Measurements from ENCODE around the gene ZNF365. TPM values are rescaled to one million over a fixed set of nuclear protein-coding genes. Genes with fewer than 3 reads are reported as not detected.
A peak's percentile ranks its signal among the peaks of the same experiment; 100 is the strongest.

Gene ZNF365
- total RNA-seq, 1 experiment from 2014 or later: not detected

GRCh38 chr10:62433181-62433692 lies 59.1 kb downstream of the ZNF365 start:
- Histone ChIP-seq H4K20me1 (ENCODE audit: insufficient read depth, low read depth, low read length) (no peaks in the 10 kb centered on the region), H3K36me3 (ENCODE audit: insufficient read depth, low read length) (no peaks in the 10 kb centered on the region), H2AFZ (ENCODE audit: low read length) (no peak overlapping the region), H3K4me3 (ENCODE audit: low read length) (no peak overlapping the region), H3K4me2 (ENCODE audit: low read depth, low read length, poor library complexity, severe bottlenecking) (no peak overlapping the region), H3K27ac (ENCODE audit: low read length) (no peak overlapping the region), H3K4me1 (ENCODE audit: low read length) (no peaks in the 10 kb centered on the region), H3K9me2 (replicated peaks; ENCODE audit: insufficient read depth, low read length) (no peaks in the 10 kb centered on the region), H3K9me3 (ENCODE audit: low read length) (no peaks in the 10 kb centered on the region), H3K79me2 (ENCODE audit: low read length) (no peaks in the 10 kb centered on the region), H3K27me3 (ENCODE audit: low read length) (no peaks in the 10 kb centered on the region), H3K9ac (ENCODE audit: low read length) (no peak overlapping the region)
- peak; percentile 34 for DNase-seq

- H3K9me2 ChIP-seq (replicated peaks; ENCODE audit: insufficient read depth, low read length): no peaks in the 10 kb centered on the region
- peak; percentile 10 for DNase-seq
- H3K4me2 ChIP-seq (ENCODE audit: low read depth, low read length, poor library complexity, severe bottlenecking): no peak overlapping the region
- H3K4me1 ChIP-seq (ENCODE audit: low read length): no peaks in the 10 kb centered on the region
- no peaks in the 10 kb centered on the region for H3K9me3 ChIP-seq (ENCODE audit: low read length)
- no peaks in the 10 kb centered on the region for H3K79me2 ChIP-seq (ENCODE audit: low read length)
- H3K9ac ChIP-seq (ENCODE audit: low read length): no peak overlapping the region
- no peak overlapping the region for H3K4me3 ChIP-seq (ENCODE audit: low read length)
- no peaks in the 10 kb centered on the region for H3K36me3 ChIP-seq (ENCODE audit: insufficient read depth, low read length)
- no peaks in the 10 kb centered on the region for H3K27me3 ChIP-seq (ENCODE audit: low read length)
- H2AFZ ChIP-seq (ENCODE audit: low read length): no peak overlapping the region
- no peak overlapping the region for H3K27ac ChIP-seq (ENCODE audit: low read length)
- no peaks in the 10 kb centered on the region for H4K20me1 ChIP-seq (ENCODE audit: insufficient read depth, low read depth, low read length)
These were observed 59.7 kb downstream of the ZNF365 start for GRCh38 chr10:62433901-62434300.

GRCh38 chr10:62437696-62438095 lies 63.5 kb downstream of the ZNF365 start:
- Histone ChIP-seq H3K36me3 (ENCODE audit: insufficient read depth, low read length) (no peaks in the 10 kb centered on the region), H3K4me3 (ENCODE audit: low read length) (no peak overlapping the region), H3K4me1 (ENCODE audit: low read length) (no peaks in the 10 kb centered on the region), H3K79me2 (ENCODE audit: low read length) (no peaks in the 10 kb centered on the region), H3K9me3 (ENCODE audit: low read length) (no peaks in the 10 kb centered on the region), H4K20me1 (ENCODE audit: insufficient read depth, low read depth, low read length) (no peaks in the 10 kb centered on the region), H3K27ac (ENCODE audit: low read length) (no peak overlapping the region), H3K27me3 (ENCODE audit: low read length) (no peaks in the 10 kb centered on the region), H3K4me2 (ENCODE audit: low read depth, low read length, poor library complexity, severe bottlenecking) (no peak overlapping the region), H3K9ac (ENCODE audit: low read length) (no peak overlapping the region), H3K9me2 (replicated peaks; ENCODE audit: insufficient read depth, low read length) (no peaks in the 10 kb centered on the region), H2AFZ (ENCODE audit: low read length) (no peak overlapping the region)
- peak; percentile 81 for DNase-seq

GRCh38 chr10:62442006-62442405 lies 67.8 kb downstream of the ZNF365 start:
- H3K4me3 ChIP-seq (ENCODE audit: low read length): no peak overlapping the region
- DNase-seq: no peak
- no peaks in the 10 kb centered on the region for H3K36me3 ChIP-seq (ENCODE audit: insufficient read depth, low read length)
- H4K20me1 ChIP-seq (ENCODE audit: insufficient read depth, low read depth, low read length): no peaks in the 10 kb centered on the region
- H3K27ac ChIP-seq (ENCODE audit: low read length): no peak overlapping the region
- no peaks in the 10 kb centered on the region for H3K9me3 ChIP-seq (ENCODE audit: low read length)
- H3K4me2 ChIP-seq (ENCODE audit: low read depth, low read length, poor library complexity, severe bottlenecking): no peak overlapping the region
- no peaks in the 10 kb centered on the region for H3K27me3 ChIP-seq (ENCODE audit: low read length)
- no peaks in the 10 kb centered on the region for H3K4me1 ChIP-seq (ENCODE audit: low read length)
- no peak overlapping the region for H3K9ac ChIP-seq (ENCODE audit: low read length)
- H3K9me2 ChIP-seq (replicated peaks; ENCODE audit: insufficient read depth, low read length): no peaks in the 10 kb centered on the region
- no peak overlapping the region for H2AFZ ChIP-seq (ENCODE audit: low read length)
- no peaks in the 10 kb centered on the region for H3K79me2 ChIP-seq (ENCODE audit: low read length)

GRCh38 chr10:62442894-62443669 lies 68.9 kb downstream of the ZNF365 start:
- no peak overlapping the region for H3K4me3 ChIP-seq (ENCODE audit: low read length)
- H3K9me2 ChIP-seq (replicated peaks; ENCODE audit: insufficient read depth, low read length): no peaks in the 10 kb centered on the region
- no peak overlapping the region for H3K27ac ChIP-seq (ENCODE audit: low read length)
- H3K9me3 ChIP-seq (ENCODE audit: low read length): no peaks in the 10 kb centered on the region
- no peaks in the 10 kb centered on the region for H3K36me3 ChIP-seq (ENCODE audit: insufficient read depth, low read length)
- no peaks in the 10 kb centered on the region for H3K4me1 ChIP-seq (ENCODE audit: low read length)
- no peaks in the 10 kb centered on the region for H3K79me2 ChIP-seq (ENCODE audit: low read length)
- H4K20me1 ChIP-seq (ENCODE audit: insufficient read depth, low read depth, low read length): no peaks in the 10 kb centered on the region
- H3K9ac ChIP-seq (ENCODE audit: low read length): no peak overlapping the region
- H3K27me3 ChIP-seq (ENCODE audit: low read length): no peaks in the 10 kb centered on the region
- peak; percentile 15 for DNase-seq
- H2AFZ ChIP-seq (ENCODE audit: low read length): no peak overlapping the region
- no peak overlapping the region for H3K4me2 ChIP-seq (ENCODE audit: low read depth, low read length, poor library complexity, severe bottlenecking)

- Histone ChIP-seq H3K27ac (ENCODE audit: low read length) (no peak overlapping the region), H3K27me3 (ENCODE audit: low read length) (no peaks in the 10 kb centered on the region), H3K4me1 (ENCODE audit: low read length) (no peaks in the 10 kb centered on the region), H3K9ac (ENCODE audit: low read length) (no peak overlapping the region), H3K4me3 (ENCODE audit: low read length) (no peak overlapping the region), H3K4me2 (ENCODE audit: low read depth, low read length, poor library complexity, severe bottlenecking) (no peak overlapping the region), H3K9me2 (replicated peaks; ENCODE audit: insufficient read depth, low read length) (no peaks in the 10 kb centered on the region), H4K20me1 (ENCODE audit: insufficient read depth, low read depth, low read length) (no peaks in the 10 kb centered on the region), H3K36me3 (ENCODE audit: insufficient read depth, low read length) (no peaks in the 10 kb centered on the region), H2AFZ (ENCODE audit: low read length) (no peak overlapping the region), H3K79me2 (ENCODE audit: low read length) (no peaks in the 10 kb centered on the region), H3K9me3 (ENCODE audit: low read length) (no peaks in the 10 kb centered on the region)
- no peak for DNase-seq
These were observed 69.7 kb downstream of the ZNF365 start for GRCh38 chr10:62443866-62444265.

GRCh38 chr10:62446627-62447026 lies 72.5 kb downstream of the ZNF365 start:
- no peak overlapping the region for H3K9ac ChIP-seq (ENCODE audit: low read length)
- H3K9me2 ChIP-seq (replicated peaks; ENCODE audit: insufficient read depth, low read length): no peaks in the 10 kb centered on the region
- H3K79me2 ChIP-seq (ENCODE audit: low read length): no peaks in the 10 kb centered on the region
- no peaks in the 10 kb centered on the region for H3K9me3 ChIP-seq (ENCODE audit: low read length)
- no peak overlapping the region for H3K4me2 ChIP-seq (ENCODE audit: low read depth, low read length, poor library complexity, severe bottlenecking)
- no peaks in the 10 kb centered on the region for H4K20me1 ChIP-seq (ENCODE audit: insufficient read depth, low read depth, low read length)
- H3K36me3 ChIP-seq (ENCODE audit: insufficient read depth, low read length): no peaks in the 10 kb centered on the region
- no peak overlapping the region for H3K4me3 ChIP-seq (ENCODE audit: low read length)
- H3K27ac ChIP-seq (ENCODE audit: low read length): no peak overlapping the region
- H3K4me1 ChIP-seq (ENCODE audit: low read length): no peaks in the 10 kb centered on the region
- no peak overlapping the region for H2AFZ ChIP-seq (ENCODE audit: low read length)
- no peaks in the 10 kb centered on the region for H3K27me3 ChIP-seq (ENCODE audit: low read length)
- DNase-seq: no peak

- H3K9ac ChIP-seq (ENCODE audit: low read length): no peak overlapping the region
- H3K27ac ChIP-seq (ENCODE audit: low read length): no peak overlapping the region
These were observed 76.9 kb downstream of the ZNF365 start for GRCh38 chr10:62450912-62451610.

More at GRCh38 chr10:62450912-62451610, 76.9 kb downstream of the ZNF365 start:
- peak; percentile 32 for DNase-seq
- Histone ChIP-seq H3K79me2 (ENCODE audit: low read length) (no peaks in the 10 kb centered on the region), H3K36me3 (ENCODE audit: insufficient read depth, low read length) (no peaks in the 10 kb centered on the region), H3K4me3 (ENCODE audit: low read length) (no peak overlapping the region), H3K4me1 (ENCODE audit: low read length) (no peaks in the 10 kb centered on the region), H4K20me1 (ENCODE audit: insufficient read depth, low read depth, low read length) (no peaks in the 10 kb centered on the region), H3K27me3 (ENCODE audit: low read length) (no peaks in the 10 kb centered on the region), H3K4me2 (ENCODE audit: low read depth, low read length, poor library complexity, severe bottlenecking) (no peak overlapping the region), H3K9me2 (replicated peaks; ENCODE audit: insufficient read depth, low read length) (no peaks in the 10 kb centered on the region), H2AFZ (ENCODE audit: low read length) (no peak overlapping the region), H3K9me3 (ENCODE audit: low read length) (no peaks in the 10 kb centered on the region)

Data from Karpas-422 (cell line).